Measurements from ENCODE around the gene OR14A2. TPM values are rescaled to one million over a fixed set of nuclear protein-coding genes. Genes with fewer than 3 reads are reported as not detected.
A peak's percentile ranks its signal among the peaks of the same experiment; 100 is the strongest.

Gene OR14A2
- polyA plus RNA-seq, 1 of the 3 experiments (the other 2 are of a cell fraction): not detected

DNA sequence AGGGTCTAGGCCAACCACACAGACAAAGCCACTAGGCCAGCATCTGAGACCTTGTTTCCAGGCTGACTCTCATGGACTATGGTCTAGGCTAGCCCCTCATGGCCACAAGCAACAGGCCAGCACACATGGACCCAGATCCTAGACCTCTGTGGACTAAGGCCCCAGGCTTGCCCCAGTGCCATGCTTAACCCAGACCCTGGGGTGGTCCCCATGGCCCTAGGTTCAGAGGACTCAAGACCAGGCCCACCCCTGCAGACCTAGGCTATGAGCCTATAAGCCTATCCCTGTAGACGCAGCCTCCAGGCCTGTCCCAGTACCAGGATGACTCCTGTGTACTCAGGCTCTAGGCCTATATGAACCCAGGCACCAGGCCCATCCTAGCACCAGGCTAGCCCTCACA lies 1.9 kb upstream of the OR14A2 start (continued):
- TF ChIP-seq, protein P1, sequence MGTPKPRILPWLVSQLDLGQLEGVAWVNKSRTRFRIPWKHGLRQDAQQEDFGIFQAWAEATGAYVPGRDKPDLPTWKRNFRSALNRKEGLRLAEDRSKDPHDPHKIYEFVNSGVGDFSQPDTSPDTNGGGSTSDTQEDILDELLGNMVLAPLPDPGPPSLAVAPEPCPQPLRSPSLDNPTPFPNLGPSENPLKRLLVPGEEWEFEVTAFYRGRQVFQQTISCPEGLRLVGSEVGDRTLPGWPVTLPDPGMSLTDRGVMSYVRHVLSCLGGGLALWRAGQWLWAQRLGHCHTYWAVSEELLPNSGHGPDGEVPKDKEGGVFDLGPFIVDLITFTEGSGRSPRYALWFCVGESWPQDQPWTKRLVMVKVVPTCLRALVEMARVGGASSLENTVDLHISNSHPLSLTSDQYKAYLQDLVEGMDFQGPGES (IDR thresholded peaks at IDR 0.05; ENCODE audit: low read depth, low read length): no peak
- TF ChIP-seq FOXJ3 (CRISPR knock-in tag; IDR thresholded peaks at IDR 0.05) (no peak), SMC3 (IDR thresholded peaks at IDR 0.05; ENCODE audit: low read depth, low read length) (no peak), ELF1 (IDR thresholded peaks at IDR 0.05) (no peak), EZH2phosphoT487 (IDR thresholded peaks at IDR 0.05; ENCODE audit: borderline replicate concordance, low read depth) (no peak), FOXM1 (IDR thresholded peaks at IDR 0.05; ENCODE audit: low read depth) (no peak), NFIC (IDR thresholded peaks at IDR 0.05; ENCODE audit: borderline replicate concordance) (no peak), MXI1 (IDR thresholded peaks at IDR 0.05; ENCODE audit: low read depth, low read length) (no peak)
- TF ChIP-seq, protein P2, sequence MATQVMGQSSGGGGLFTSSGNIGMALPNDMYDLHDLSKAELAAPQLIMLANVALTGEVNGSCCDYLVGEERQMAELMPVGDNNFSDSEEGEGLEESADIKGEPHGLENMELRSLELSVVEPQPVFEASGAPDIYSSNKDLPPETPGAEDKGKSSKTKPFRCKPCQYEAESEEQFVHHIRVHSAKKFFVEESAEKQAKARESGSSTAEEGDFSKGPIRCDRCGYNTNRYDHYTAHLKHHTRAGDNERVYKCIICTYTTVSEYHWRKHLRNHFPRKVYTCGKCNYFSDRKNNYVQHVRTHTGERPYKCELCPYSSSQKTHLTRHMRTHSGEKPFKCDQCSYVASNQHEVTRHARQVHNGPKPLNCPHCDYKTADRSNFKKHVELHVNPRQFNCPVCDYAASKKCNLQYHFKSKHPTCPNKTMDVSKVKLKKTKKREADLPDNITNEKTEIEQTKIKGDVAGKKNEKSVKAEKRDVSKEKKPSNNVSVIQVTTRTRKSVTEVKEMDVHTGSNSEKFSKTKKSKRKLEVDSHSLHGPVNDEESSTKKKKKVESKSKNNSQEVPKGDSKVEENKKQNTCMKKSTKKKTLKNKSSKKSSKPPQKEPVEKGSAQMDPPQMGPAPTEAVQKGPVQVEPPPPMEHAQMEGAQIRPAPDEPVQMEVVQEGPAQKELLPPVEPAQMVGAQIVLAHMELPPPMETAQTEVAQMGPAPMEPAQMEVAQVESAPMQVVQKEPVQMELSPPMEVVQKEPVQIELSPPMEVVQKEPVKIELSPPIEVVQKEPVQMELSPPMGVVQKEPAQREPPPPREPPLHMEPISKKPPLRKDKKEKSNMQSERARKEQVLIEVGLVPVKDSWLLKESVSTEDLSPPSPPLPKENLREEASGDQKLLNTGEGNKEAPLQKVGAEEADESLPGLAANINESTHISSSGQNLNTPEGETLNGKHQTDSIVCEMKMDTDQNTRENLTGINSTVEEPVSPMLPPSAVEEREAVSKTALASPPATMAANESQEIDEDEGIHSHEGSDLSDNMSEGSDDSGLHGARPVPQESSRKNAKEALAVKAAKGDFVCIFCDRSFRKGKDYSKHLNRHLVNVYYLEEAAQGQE (IDR thresholded peaks at IDR 0.05; ENCODE audit: low read depth, low read length): no peak

DNA sequence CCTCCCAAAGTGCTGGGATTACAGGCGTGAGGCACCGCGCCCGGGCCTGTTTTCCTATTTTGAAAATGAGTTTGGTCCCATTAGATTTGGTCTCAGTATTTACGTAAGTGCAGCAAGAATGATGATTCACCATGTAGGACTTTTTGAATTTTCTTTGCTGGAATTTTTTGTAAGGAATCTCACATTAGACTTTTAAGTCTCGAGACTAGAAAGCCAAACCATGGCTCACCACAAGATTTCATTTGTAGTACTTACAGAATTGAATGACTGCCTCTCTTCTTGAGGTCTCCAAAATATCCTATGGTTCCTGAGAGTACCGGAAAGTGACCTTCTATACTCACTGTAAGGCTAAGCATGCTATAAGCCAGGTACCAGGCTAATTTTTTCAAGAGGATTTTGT lies 325 bp downstream of the OR14A2 start:
- POLR2A ChIA-PET: no interaction called here
- no peaks in the 10 kb centered on the region for H3K36me3 ChIP-seq (replicated peaks in 1 of 2; ENCODE audit: control insufficient read depth in 1 of 2, insufficient read depth in 2 of 2, low read length in 1 of 2)
- no peak for DNase-seq
- H3K9me3 ChIP-seq: no peaks in the 10 kb centered on the region
- H3K4me3 ChIP-seq (ENCODE audit: low read depth in 2 of 2, low read length in 1 of 2): no peak overlapping the region
- H3K4me2 ChIP-seq: no peak overlapping the region
- WGBS (ENCODE audit: low lambda C conversion rate): 5% methylated on average over 7 of the region's 7 CpGs
- H3K27me3 ChIP-seq (ENCODE audit: insufficient read depth): no peaks in the 10 kb centered on the region
- H4K20me1 ChIP-seq (ENCODE audit: insufficient read depth): no peaks in the 10 kb centered on the region
- peak overlapping the region; percentile 11; the same call in 1 of the 2 replicates for H2AFZ ChIP-seq (ENCODE audit: low read depth)
- H3K27ac ChIP-seq (ENCODE audit: low read depth in 2 of 2, low read length in 1 of 2): peak overlapping the region in 1 of 2 experiments; percentile 53; a peak in 2 of 4 replicates
- no peaks in the 10 kb centered on the region for H3K79me2 ChIP-seq (ENCODE audit: insufficient read depth)
- no peaks in the 10 kb centered on the region for H3K9me2 ChIP-seq
- H3K9ac ChIP-seq: no peak overlapping the region
- CTCF ChIA-PET: no interaction called here
- peaks cover 8% of the 10 kb centered on the region for H3F3A ChIP-seq (replicated peaks; ENCODE audit: insufficient read depth)
- H3K4me1 ChIP-seq (ENCODE audit: control insufficient read depth in 1 of 2, insufficient read depth in 2 of 2, low read depth in 1 of 2, low read length in 1 of 2): no peaks in the 10 kb centered on the region
- TF ChIP-seq, protein P1 (IDR thresholded peaks at IDR 0.05; ENCODE audit: low read depth, low read length): no peak
- TF ChIP-seq FOXJ3 (CRISPR knock-in tag; IDR thresholded peaks at IDR 0.05) (no peak), MXI1 (IDR thresholded peaks at IDR 0.05; ENCODE audit: low read depth, low read length) (no peak), TCF12 (IDR thresholded peaks at IDR 0.05) (no peak), EP300 (IDR thresholded peaks at IDR 0.05; ENCODE audit: borderline replicate concordance in 1 of 2, low read depth in 1 of 2, low read length in 1 of 2) (no peak), RAD21 (IDR thresholded peaks at IDR 0.05; ENCODE audit: low read length) (no peak), FOSL2 (IDR thresholded peaks at IDR 0.05; ENCODE audit: borderline replicate concordance, low read depth) (no peak), JUND (IDR thresholded peaks at IDR 0.05) (no peak), RFX5 (IDR thresholded peaks at IDR 0.05; ENCODE audit: low read length) (no peak), TAF1 (IDR thresholded peaks at IDR 0.05; ENCODE audit: borderline replicate concordance, low read depth, low read length) (no peak), YY1 (IDR thresholded peaks at IDR 0.05; ENCODE audit: low read depth) (no peak), SMC3 (IDR thresholded peaks at IDR 0.05; ENCODE audit: low read depth, low read length) (no peak)
- TF ChIP-seq, protein P3, sequence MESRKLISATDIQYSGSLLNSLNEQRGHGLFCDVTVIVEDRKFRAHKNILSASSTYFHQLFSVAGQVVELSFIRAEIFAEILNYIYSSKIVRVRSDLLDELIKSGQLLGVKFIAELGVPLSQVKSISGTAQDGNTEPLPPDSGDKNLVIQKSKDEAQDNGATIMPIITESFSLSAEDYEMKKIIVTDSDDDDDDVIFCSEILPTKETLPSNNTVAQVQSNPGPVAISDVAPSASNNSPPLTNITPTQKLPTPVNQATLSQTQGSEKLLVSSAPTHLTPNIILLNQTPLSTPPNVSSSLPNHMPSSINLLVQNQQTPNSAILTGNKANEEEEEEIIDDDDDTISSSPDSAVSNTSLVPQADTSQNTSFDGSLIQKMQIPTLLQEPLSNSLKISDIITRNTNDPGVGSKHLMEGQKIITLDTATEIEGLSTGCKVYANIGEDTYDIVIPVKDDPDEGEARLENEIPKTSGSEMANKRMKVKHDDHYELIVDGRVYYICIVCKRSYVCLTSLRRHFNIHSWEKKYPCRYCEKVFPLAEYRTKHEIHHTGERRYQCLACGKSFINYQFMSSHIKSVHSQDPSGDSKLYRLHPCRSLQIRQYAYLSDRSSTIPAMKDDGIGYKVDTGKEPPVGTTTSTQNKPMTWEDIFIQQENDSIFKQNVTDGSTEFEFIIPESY (IDR thresholded peaks at IDR 0.05; ENCODE audit: borderline replicate concordance, low read depth): no peak
- TF ChIP-seq, protein P4, sequence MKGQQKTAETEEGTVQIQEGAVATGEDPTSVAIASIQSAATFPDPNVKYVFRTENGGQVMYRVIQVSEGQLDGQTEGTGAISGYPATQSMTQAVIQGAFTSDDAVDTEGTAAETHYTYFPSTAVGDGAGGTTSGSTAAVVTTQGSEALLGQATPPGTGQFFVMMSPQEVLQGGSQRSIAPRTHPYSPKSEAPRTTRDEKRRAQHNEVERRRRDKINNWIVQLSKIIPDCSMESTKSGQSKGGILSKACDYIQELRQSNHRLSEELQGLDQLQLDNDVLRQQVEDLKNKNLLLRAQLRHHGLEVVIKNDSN (IDR thresholded peaks at IDR 0.05; ENCODE audit: borderline replicate concordance, low read depth): no peak
- TF ChIP-seq, protein P5, sequence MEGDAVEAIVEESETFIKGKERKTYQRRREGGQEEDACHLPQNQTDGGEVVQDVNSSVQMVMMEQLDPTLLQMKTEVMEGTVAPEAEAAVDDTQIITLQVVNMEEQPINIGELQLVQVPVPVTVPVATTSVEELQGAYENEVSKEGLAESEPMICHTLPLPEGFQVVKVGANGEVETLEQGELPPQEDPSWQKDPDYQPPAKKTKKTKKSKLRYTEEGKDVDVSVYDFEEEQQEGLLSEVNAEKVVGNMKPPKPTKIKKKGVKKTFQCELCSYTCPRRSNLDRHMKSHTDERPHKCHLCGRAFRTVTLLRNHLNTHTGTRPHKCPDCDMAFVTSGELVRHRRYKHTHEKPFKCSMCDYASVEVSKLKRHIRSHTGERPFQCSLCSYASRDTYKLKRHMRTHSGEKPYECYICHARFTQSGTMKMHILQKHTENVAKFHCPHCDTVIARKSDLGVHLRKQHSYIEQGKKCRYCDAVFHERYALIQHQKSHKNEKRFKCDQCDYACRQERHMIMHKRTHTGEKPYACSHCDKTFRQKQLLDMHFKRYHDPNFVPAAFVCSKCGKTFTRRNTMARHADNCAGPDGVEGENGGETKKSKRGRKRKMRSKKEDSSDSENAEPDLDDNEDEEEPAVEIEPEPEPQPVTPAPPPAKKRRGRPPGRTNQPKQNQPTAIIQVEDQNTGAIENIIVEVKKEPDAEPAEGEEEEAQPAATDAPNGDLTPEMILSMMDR (IDR thresholded peaks at IDR 0.05): no peak
- TF ChIP-seq, protein P6, sequence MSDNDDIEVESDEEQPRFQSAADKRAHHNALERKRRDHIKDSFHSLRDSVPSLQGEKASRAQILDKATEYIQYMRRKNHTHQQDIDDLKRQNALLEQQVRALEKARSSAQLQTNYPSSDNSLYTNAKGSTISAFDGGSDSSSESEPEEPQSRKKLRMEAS (IDR thresholded peaks at IDR 0.05; ENCODE audit: low read depth): no peak
